ENCODE results near the gene ZNF844. TPM values are rescaled to one million over a fixed set of nuclear protein-coding genes. Genes with fewer than 3 reads are reported as not detected.
A peak's percentile ranks its signal among the peaks of the same experiment; 100 is the strongest.

ZNF844 gene
- total and polyA plus RNA-seq, 10 of the 15 experiments (the other 5 are each of a cell fraction or from before 2014, with no cell fraction given), result 0.16 to 1.1 (median 0.70) TPM

DNA sequence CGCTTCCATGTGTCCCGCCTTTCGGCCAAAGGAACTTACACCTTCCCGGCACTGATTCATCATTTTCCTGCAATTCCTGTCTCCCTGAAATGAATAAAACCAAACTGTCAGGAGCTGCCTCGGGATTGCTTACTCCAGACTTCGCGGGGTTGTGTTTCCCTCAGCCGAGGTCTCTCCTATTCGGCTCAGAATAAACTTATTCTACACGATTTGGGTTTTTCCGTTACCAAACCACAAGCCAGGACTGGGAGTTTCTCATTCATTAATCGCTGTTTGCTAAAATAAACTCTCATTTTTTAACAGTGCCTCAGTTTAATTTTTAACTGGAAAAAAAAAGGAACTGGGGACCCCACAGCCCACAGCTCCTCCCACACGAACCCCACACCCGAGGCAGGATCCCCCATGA is 12.4 kb upstream of the ZNF844 start (continued):
- TF ChIP-seq, protein P1, sequence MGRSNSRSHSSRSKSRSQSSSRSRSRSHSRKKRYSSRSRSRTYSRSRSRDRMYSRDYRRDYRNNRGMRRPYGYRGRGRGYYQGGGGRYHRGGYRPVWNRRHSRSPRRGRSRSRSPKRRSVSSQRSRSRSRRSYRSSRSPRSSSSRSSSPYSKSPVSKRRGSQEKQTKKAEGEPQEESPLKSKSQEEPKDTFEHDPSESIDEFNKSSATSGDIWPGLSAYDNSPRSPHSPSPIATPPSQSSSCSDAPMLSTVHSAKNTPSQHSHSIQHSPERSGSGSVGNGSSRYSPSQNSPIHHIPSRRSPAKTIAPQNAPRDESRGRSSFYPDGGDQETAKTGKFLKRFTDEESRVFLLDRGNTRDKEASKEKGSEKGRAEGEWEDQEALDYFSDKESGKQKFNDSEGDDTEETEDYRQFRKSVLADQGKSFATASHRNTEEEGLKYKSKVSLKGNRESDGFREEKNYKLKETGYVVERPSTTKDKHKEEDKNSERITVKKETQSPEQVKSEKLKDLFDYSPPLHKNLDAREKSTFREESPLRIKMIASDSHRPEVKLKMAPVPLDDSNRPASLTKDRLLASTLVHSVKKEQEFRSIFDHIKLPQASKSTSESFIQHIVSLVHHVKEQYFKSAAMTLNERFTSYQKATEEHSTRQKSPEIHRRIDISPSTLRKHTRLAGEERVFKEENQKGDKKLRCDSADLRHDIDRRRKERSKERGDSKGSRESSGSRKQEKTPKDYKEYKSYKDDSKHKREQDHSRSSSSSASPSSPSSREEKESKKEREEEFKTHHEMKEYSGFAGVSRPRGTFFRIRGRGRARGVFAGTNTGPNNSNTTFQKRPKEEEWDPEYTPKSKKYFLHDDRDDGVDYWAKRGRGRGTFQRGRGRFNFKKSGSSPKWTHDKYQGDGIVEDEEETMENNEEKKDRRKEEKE (IDR thresholded peaks at IDR 0.05), result no peak
- TF ChIP-seq BRCA1 (IDR thresholded peaks at IDR 0.05; ENCODE audit: low read depth, low read length) (no peak), POU2F2 (IDR thresholded peaks at IDR 0.05; ENCODE audit: borderline replicate concordance, low read depth, low read length) (no peak), RUNX3 (IDR thresholded peaks at IDR 0.05; ENCODE audit: low read length) (peak; percentile 64), MEF2B (IDR thresholded peaks at IDR 0.05; ENCODE audit: partially characterized antibody, poor library complexity, severe bottlenecking) (peak; percentile 14), HDAC2 (IDR thresholded peaks at IDR 0.05) (no peak), SPI1 (IDR thresholded peaks at IDR 0.05; ENCODE audit: borderline replicate concordance, insufficient read depth, low read depth, low read length) (peak; percentile 63; the same call in 1 of the 2 replicates), HDAC6 (IDR thresholded peaks at IDR 0.05; ENCODE audit: unreplicated experiment) (no peak), KAT2A (conservative IDR thresholded peaks at IDR 0.05; ENCODE audit: control insufficient read depth, low read depth, low read length) (no peak), IKZF2 (IDR thresholded peaks at IDR 0.05) (peak; percentile 10 to 37; a peak in 3 of 4 replicates), SREBF1 (IDR thresholded peaks at IDR 0.05; ENCODE audit: low read length) (no peak), RELA (IDR thresholded peaks at IDR 0.05; ENCODE audit: borderline replicate concordance, partially characterized antibody) (no peak), FOXM1 (IDR thresholded peaks at IDR 0.05; ENCODE audit: low read depth, low read length) (no peak), KDM1A (IDR thresholded peaks at IDR 0.05; ENCODE audit: borderline replicate concordance) (no peak), TBL1XR1 (IDR thresholded peaks at IDR 0.05; ENCODE audit: low read depth, low read length) (peak; percentile 1; the same call in 1 of the 2 replicates), JUNB (IDR thresholded peaks at IDR 0.05) (no peak), SRF (IDR thresholded peaks at IDR 0.05; ENCODE audit: low read depth in 2 of 2, low read length in 2 of 2) (no peak)
- TF ChIP-seq, protein P2, sequence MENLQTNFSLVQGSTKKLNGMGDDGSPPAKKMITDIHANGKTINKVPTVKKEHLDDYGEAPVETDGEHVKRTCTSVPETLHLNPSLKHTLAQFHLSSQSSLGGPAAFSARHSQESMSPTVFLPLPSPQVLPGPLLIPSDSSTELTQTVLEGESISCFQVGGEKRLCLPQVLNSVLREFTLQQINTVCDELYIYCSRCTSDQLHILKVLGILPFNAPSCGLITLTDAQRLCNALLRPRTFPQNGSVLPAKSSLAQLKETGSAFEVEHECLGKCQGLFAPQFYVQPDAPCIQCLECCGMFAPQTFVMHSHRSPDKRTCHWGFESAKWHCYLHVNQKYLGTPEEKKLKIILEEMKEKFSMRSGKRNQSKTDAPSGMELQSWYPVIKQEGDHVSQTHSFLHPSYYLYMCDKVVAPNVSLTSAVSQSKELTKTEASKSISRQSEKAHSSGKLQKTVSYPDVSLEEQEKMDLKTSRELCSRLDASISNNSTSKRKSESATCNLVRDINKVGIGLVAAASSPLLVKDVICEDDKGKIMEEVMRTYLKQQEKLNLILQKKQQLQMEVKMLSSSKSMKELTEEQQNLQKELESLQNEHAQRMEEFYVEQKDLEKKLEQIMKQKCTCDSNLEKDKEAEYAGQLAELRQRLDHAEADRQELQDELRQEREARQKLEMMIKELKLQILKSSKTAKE (IDR thresholded peaks at IDR 0.05; ENCODE audit: low read depth, poor library complexity, severe bottlenecking), result peak; percentile 25
- TF ChIP-seq, protein P3, sequence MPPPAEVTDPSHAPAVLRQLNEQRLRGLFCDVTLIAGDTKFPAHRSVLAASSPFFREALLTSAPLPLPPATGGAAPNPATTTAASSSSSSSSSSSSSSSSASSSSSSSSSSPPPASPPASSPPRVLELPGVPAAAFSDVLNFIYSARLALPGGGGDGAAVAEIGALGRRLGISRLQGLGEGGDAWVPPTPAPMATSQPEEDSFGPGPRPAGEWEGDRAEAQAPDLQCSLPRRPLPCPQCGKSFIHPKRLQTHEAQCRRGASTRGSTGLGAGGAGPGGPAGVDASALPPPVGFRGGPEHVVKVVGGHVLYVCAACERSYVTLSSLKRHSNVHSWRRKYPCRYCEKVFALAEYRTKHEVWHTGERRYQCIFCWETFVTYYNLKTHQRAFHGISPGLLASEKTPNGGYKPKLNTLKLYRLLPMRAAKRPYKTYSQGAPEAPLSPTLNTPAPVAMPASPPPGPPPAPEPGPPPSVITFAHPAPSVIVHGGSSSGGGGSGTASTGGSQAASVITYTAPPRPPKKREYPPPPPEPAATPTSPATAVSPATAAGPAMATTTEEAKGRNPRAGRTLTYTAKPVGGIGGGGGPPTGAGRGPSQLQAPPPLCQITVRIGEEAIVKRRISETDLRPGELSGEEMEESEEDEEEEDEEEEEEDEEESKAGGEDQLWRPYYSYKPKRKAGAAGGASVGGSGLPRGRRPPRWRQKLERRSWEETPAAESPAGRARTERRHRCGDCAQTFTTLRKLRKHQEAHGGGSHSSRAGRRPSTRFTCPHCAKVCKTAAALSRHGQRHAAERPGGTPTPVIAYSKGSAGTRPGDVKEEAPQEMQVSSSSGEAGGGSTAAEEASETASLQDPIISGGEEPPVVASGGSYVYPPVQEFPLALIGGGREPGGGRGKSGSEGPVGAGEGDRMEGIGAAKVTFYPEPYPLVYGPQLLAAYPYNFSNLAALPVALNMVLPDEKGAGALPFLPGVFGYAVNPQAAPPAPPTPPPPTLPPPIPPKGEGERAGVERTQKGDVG (CRISPR knock-in tag; IDR thresholded peaks at IDR 0.05), result no peak
- TF ChIP-seq, protein P4, sequence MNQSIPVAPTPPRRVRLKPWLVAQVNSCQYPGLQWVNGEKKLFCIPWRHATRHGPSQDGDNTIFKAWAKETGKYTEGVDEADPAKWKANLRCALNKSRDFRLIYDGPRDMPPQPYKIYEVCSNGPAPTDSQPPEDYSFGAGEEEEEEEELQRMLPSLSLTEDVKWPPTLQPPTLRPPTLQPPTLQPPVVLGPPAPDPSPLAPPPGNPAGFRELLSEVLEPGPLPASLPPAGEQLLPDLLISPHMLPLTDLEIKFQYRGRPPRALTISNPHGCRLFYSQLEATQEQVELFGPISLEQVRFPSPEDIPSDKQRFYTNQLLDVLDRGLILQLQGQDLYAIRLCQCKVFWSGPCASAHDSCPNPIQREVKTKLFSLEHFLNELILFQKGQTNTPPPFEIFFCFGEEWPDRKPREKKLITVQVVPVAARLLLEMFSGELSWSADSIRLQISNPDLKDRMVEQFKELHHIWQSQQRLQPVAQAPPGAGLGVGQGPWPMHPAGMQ (IDR thresholded peaks at IDR 0.05; ENCODE audit: borderline replicate concordance), result no peak
- TF ChIP-seq, protein P5, sequence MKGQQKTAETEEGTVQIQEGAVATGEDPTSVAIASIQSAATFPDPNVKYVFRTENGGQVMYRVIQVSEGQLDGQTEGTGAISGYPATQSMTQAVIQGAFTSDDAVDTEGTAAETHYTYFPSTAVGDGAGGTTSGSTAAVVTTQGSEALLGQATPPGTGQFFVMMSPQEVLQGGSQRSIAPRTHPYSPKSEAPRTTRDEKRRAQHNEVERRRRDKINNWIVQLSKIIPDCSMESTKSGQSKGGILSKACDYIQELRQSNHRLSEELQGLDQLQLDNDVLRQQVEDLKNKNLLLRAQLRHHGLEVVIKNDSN (IDR thresholded peaks at IDR 0.05; ENCODE audit: borderline replicate concordance, extremely low read length, insufficient read depth, low read depth, low read length), result no peak
